Urinary bladder (tissue), 4 donors: ENCODE data around the gene DCTN5. TPM values are rescaled to one million over a fixed set of nuclear protein-coding genes. Genes with fewer than 3 reads are reported as not detected.

ENCODE experiments used
- DNase-seq: peaks from one replicate; pipeline ENCODE4 v3.0.0-alpha.2; 2015; ENCODE audit errors: extremely low spot score
- H3K27ac ChIP-seq: one replicate; pipeline ENCODE4 v1.5.1; 2013; ENCODE audit warnings: low read depth, mild to moderate bottlenecking, moderate library complexity
- H3K36me3 ChIP-seq: one replicate; pipeline ENCODE4 v1.6.1; 2013; ENCODE audit warnings: mild to moderate bottlenecking, moderate library complexity; ENCODE audit not compliant: insufficient read depth
- H3K4me1 ChIP-seq: one replicate; pipeline ENCODE4 v1.6.1; 2013; ENCODE audit warnings: mild to moderate bottlenecking, moderate library complexity; ENCODE audit not compliant: insufficient read depth
- H3K4me3 ChIP-seq: one replicate; pipeline ENCODE4 v1.5.1; 2013; ENCODE audit warnings: low read depth, low read length
- WGBS: extraction: QIAGEN DNeasy Blood & Tissue Kit; methylation state at CpG from one replicate; pipeline ENCODE4 v1.1.7; 2013; 5-methylcytosine and 5-hydroxymethylcytosine counted together
- polyA plus RNA-seq: library from polyadenylated mRNA; stranded (reverse); fragments of 200-250 nt; gene quantifications from one replicate; pipeline ENCODE4 v1.2.3, GENCODE V29; 2013
- total RNA-seq: library from RNA; depleted of rRNA; stranded (reverse); fragments of >200 nt; gene quantifications from one replicate; pipeline ENCODE4 v1.2.3, GENCODE V29; 2014
- donor health status: healthy with polysubstance abuse.
- donor health status: healthy.

The DCTN5 gene
- total and polyA plus RNA-seq, 2 donors = 35.2 to 36.3 TPM

- DNase-seq = no peak
- WGBS = 97% methylated on average over 6 of the region's 6 CpGs
Observed at GRCh38 chr16:23692190-23692837, 51.0 kb downstream of the DCTN5 start.

GRCh38 chr16:23694265-23694643 lies 53.0 kb downstream of the DCTN5 start:
- DNase-seq = no peak
- no peak overlapping the region for H3K27ac ChIP-seq
- H3K4me3 ChIP-seq = no peak overlapping the region
- peaks cover 3% of the 10 kb centered on the region for H3K36me3 ChIP-seq
- H3K4me1 ChIP-seq = no peaks in the 10 kb centered on the region
- WGBS = 97% methylated on average over 4 of the region's 4 CpGs

More at GRCh38 chr16:23692190-23692837, 51.0 kb downstream of the DCTN5 start:
- Histone ChIP-seq H3K4me1 (no peaks in the 10 kb centered on the region), H3K27ac (no peak overlapping the region), H3K36me3 (peaks cover 3% of the 10 kb centered on the region), H3K4me3 (no peak overlapping the region)

GRCh38 chr16:23694644-23695373 lies 53.5 kb downstream of the DCTN5 start:
- WGBS = 16% methylated on average over 32 of the region's 32 CpGs
- no peak overlapping the region for H3K27ac ChIP-seq
- H3K4me1 ChIP-seq = no peaks in the 10 kb centered on the region
- no peak for DNase-seq
- peaks cover 3% of the 10 kb centered on the region for H3K36me3 ChIP-seq
- no peak overlapping the region for H3K4me3 ChIP-seq

GRCh38 chr16:23695756-23696155 lies 54.5 kb downstream of the DCTN5 start:
- H3K4me3 ChIP-seq = no peak overlapping the region
- no peak overlapping the region for H3K27ac ChIP-seq
- H3K4me1 ChIP-seq = no peaks in the 10 kb centered on the region
- DNase-seq = no peak
- WGBS = 85% methylated on average over 11 of the region's 11 CpGs
- H3K36me3 ChIP-seq = no peaks in the 10 kb centered on the region

- no peak overlapping the region for H3K27ac ChIP-seq
- 88% methylated on average over 4 of the region's 4 CpGs for WGBS
- no peak for DNase-seq
Observed at GRCh38 chr16:23699100-23699499, 57.8 kb downstream of the DCTN5 start.

GRCh38 chr16:23700093-23700492 lies 58.8 kb downstream of the DCTN5 start:
- WGBS = 93% methylated on average over 2 of the region's 2 CpGs
- H3K36me3 ChIP-seq = no peaks in the 10 kb centered on the region
- no peak overlapping the region for H3K27ac ChIP-seq
- DNase-seq = no peak
- no peak overlapping the region for H3K4me3 ChIP-seq
- H3K4me1 ChIP-seq = no peaks in the 10 kb centered on the region

More at GRCh38 chr16:23699100-23699499, 57.8 kb downstream of the DCTN5 start:
- no peak overlapping the region for H3K4me3 ChIP-seq
- H3K4me1 ChIP-seq = no peaks in the 10 kb centered on the region
- no peaks in the 10 kb centered on the region for H3K36me3 ChIP-seq

GRCh38 chr16:23700509-23700908 lies 59.2 kb downstream of the DCTN5 start:
- Histone ChIP-seq H3K4me1 (no peaks in the 10 kb centered on the region), H3K4me3 (no peak overlapping the region), H3K27ac (no peak overlapping the region), H3K36me3 (no peaks in the 10 kb centered on the region)
- DNase-seq = no peak
- WGBS = 21% methylated on average over 8 of the region's 8 CpGs

GRCh38 chr16:23701045-23701444 lies 59.8 kb downstream of the DCTN5 start:
- 72% methylated on average over 8 of the region's 8 CpGs for WGBS

GRCh38 chr16:23702951-23703350 lies 61.7 kb downstream of the DCTN5 start:
- no peaks in the 10 kb centered on the region for H3K36me3 ChIP-seq
- H3K4me1 ChIP-seq = no peaks in the 10 kb centered on the region
- H3K4me3 ChIP-seq = no peak overlapping the region
- DNase-seq = no peak
- no peak overlapping the region for H3K27ac ChIP-seq
- WGBS = 61% methylated on average over 2 of the region's 2 CpGs

More at GRCh38 chr16:23701045-23701444, 59.8 kb downstream of the DCTN5 start:
- H3K27ac ChIP-seq = no peak overlapping the region
- H3K4me1 ChIP-seq = no peaks in the 10 kb centered on the region
- H3K36me3 ChIP-seq = no peaks in the 10 kb centered on the region
- H3K4me3 ChIP-seq = no peak overlapping the region
- DNase-seq = no peak

- DNase-seq = no peak
Observed at GRCh38 chr16:23704772-23705516, 63.7 kb downstream of the DCTN5 start.

GRCh38 chr16:23705517-23705902 lies 64.2 kb downstream of the DCTN5 start:
- no peaks in the 10 kb centered on the region for H3K36me3 ChIP-seq
- no peak overlapping the region for H3K27ac ChIP-seq
- H3K4me1 ChIP-seq = no peaks in the 10 kb centered on the region
- WGBS = 83% methylated on average over 2 of the region's 2 CpGs
- DNase-seq = no peak
- H3K4me3 ChIP-seq = no peak overlapping the region

More at GRCh38 chr16:23704772-23705516, 63.7 kb downstream of the DCTN5 start:
- no peaks in the 10 kb centered on the region for H3K4me1 ChIP-seq
- H3K4me3 ChIP-seq = no peak overlapping the region
- H3K27ac ChIP-seq = no peak overlapping the region
- 86% methylated on average over 22 of the region's 22 CpGs for WGBS
- H3K36me3 ChIP-seq = no peaks in the 10 kb centered on the region

- H3K4me1 ChIP-seq = no peaks in the 10 kb centered on the region
- DNase-seq = no peak
- no peaks in the 10 kb centered on the region for H3K36me3 ChIP-seq
- no peak overlapping the region for H3K4me3 ChIP-seq
- H3K27ac ChIP-seq = no peak overlapping the region
- WGBS = 84% methylated on average over 4 of the region's 4 CpGs
Observed at GRCh38 chr16:23706439-23706838, 65.2 kb downstream of the DCTN5 start.

- no peak for DNase-seq
- Histone ChIP-seq H3K4me1 (no peaks in the 10 kb centered on the region), H3K27ac (no peak overlapping the region), H3K36me3 (no peaks in the 10 kb centered on the region), H3K4me3 (no peak overlapping the region)
Observed at GRCh38 chr16:23709536-23709935, 68.3 kb downstream of the DCTN5 start.

- WGBS = 74% methylated on average over 2 of the region's 2 CpGs
- DNase-seq = no peak
- Histone ChIP-seq H3K36me3 (no peaks in the 10 kb centered on the region), H3K27ac (no peak overlapping the region), H3K4me3 (no peak overlapping the region), H3K4me1 (no peaks in the 10 kb centered on the region)
Observed at GRCh38 chr16:23710008-23710407, 68.7 kb downstream of the DCTN5 start.
